ENCODE data around the gene WIPF1. TPM values are rescaled to one million over a fixed set of nuclear protein-coding genes. Genes with fewer than 3 reads are reported as not detected.
A peak's percentile ranks its signal among the peaks of the same experiment; 100 is the strongest.

The WIPF1 gene
- total RNA-seq, 1 donor from 2014 or later, result 20.4 TPM

GRCh38 chr2:174611854-174612253, 14.2 kb upstream of the WIPF1 start:
- Histone ChIP-seq H3K4me1 (peaks cover 72% of the 10 kb centered on the region), H3K27ac (no peak overlapping the region), H3K27me3 (no peaks in the 10 kb centered on the region), H3K4me3 (no peak overlapping the region), H3K36me3 (no peaks in the 10 kb centered on the region), H3K9me3 (no peaks in the 10 kb centered on the region)
- intact Hi-C loops (cut with DNase I), result no loop called here
- TF ChIP-seq POLR2AphosphoS5 (IDR thresholded peaks at IDR 0.05; ENCODE audit: insufficient read depth in 1 of 2, low read depth in 1 of 2) (no peak), POLR2A (IDR thresholded peaks at IDR 0.05) (no peak)
- TF ChIP-seq, protein P1, sequence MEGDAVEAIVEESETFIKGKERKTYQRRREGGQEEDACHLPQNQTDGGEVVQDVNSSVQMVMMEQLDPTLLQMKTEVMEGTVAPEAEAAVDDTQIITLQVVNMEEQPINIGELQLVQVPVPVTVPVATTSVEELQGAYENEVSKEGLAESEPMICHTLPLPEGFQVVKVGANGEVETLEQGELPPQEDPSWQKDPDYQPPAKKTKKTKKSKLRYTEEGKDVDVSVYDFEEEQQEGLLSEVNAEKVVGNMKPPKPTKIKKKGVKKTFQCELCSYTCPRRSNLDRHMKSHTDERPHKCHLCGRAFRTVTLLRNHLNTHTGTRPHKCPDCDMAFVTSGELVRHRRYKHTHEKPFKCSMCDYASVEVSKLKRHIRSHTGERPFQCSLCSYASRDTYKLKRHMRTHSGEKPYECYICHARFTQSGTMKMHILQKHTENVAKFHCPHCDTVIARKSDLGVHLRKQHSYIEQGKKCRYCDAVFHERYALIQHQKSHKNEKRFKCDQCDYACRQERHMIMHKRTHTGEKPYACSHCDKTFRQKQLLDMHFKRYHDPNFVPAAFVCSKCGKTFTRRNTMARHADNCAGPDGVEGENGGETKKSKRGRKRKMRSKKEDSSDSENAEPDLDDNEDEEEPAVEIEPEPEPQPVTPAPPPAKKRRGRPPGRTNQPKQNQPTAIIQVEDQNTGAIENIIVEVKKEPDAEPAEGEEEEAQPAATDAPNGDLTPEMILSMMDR (IDR thresholded peaks at IDR 0.05), result no peak
- DNase-seq (ENCODE audit: extremely low spot score in 2 of 2), result no peak

DNA sequence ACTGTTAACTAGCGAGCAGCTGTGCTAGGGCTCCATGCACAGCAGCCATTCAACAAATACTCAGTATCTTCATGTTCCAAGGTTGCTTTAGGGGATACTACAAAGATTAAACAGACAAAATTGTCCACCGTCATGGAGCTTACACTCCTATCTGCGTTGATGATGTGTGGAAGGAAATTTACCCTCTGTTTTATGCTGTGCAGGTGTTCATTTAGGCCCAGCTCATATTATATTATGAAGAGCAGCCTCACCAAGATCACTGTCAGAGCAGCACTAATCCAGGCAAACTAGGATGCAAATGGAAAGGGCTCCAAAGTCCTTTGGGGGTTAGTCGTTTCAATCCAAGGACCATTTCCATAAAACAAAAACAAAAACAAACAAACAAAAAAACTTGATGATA, 13.4 kb upstream of the WIPF1 start:
- no peaks in the 10 kb centered on the region for H3K9me3 ChIP-seq
- H3K4me1 ChIP-seq, result peaks cover 72% of the 10 kb centered on the region
- no peaks in the 10 kb centered on the region for H3K27me3 ChIP-seq
- TF ChIP-seq POLR2A (IDR thresholded peaks at IDR 0.05) (no peak), POLR2AphosphoS5 (IDR thresholded peaks at IDR 0.05; ENCODE audit: insufficient read depth in 1 of 2, low read depth in 1 of 2) (no peak)
- TF ChIP-seq, protein P1 (IDR thresholded peaks at IDR 0.05), result no peak
- intact Hi-C loops (cut with DNase I), result no loop called here
- no peaks in the 10 kb centered on the region for H3K36me3 ChIP-seq
- no peak overlapping the region for H3K4me3 ChIP-seq
- DNase-seq (ENCODE audit: extremely low spot score in 2 of 2), result no peak
- no peak overlapping the region for H3K27ac ChIP-seq

DNA sequence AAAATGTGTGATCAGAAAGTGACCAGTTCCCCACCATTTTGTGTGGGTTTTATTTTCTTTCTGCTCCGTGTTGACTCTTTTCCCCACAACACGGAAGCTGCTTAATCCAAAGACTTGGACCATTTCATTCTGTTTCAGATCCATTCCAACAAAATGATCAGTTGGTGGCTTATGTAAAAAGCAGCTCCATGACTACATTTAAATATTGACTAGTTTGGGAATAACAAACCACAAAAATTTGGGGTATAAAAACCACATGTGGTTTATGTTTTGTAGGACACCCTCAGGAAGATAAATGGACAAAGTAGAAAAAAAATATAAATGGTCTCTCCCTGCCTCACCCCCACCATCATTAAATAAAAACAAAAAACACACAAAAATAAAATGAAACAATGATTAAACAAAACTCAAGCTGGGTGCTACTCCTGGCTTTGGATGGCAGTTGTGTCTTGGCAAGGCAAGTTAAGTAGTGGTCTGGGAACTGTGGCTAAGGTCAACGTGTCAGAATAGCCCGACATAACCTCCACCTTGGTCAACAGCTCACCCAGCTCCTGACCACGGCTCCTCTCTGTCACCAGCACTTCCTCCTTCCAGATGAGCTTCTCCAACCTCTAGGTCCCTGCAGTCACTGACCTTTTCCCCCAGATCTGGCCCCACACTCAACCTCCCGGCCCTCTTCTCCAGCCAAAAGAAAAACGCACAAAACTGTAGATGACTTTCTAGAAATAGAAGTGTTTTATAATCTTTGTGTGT, 12.8 kb upstream of the WIPF1 start:
- no peaks in the 10 kb centered on the region for H3K9me3 ChIP-seq
- TF ChIP-seq, protein P1 (IDR thresholded peaks at IDR 0.05), result no peak
- TF ChIP-seq POLR2AphosphoS5 (IDR thresholded peaks at IDR 0.05; ENCODE audit: insufficient read depth in 1 of 2, low read depth in 1 of 2) (no peak), POLR2A (IDR thresholded peaks at IDR 0.05) (no peak)
- H3K36me3 ChIP-seq, result no peaks in the 10 kb centered on the region
- H3K27ac ChIP-seq, result peak overlapping the region; percentile 3
- DNase-seq (ENCODE audit: extremely low spot score in 2 of 2), result no peak
- H3K27me3 ChIP-seq, result no peaks in the 10 kb centered on the region
- intact Hi-C loops (cut with DNase I), result no loop called here
- H3K4me1 ChIP-seq, result peaks cover 72% of the 10 kb centered on the region
- H3K4me3 ChIP-seq, result no peak overlapping the region

DNA sequence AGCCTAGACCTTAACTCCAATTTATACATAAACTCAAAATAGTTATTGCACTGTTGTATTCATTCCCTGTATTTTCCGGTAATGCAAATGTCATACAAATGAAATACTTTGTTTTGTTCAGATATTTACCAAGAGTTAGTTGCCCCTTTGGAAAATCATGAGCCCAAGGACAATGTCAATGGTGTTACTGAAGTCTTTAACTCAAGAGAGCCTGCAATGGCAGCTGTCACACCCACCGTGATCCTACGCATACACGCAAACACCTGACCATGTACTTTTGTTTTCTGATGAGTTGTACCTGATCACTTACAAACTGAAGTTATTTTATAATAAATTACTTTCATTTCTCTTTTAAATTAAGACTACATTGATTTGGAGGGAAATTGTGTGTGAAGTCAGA, 11.7 kb upstream of the WIPF1 start:
- intact Hi-C loops (cut with DNase I), result no loop called here

DNA sequence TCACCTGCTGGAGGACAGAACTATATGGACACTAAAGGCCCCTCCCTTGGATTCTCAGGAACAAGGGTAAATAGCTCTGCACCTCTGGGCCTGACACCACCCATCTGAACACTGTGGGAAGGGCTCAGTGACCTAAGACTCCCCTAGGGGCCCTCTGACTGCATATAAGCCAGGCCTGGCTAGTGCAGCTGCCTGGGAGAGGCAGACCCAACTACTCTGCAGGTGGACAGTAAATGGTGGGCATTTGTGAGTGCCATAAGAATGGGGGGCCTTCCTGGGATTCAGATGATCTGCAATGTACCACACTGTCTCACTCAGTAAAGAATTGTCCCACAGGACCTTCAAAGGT, 11.2 kb upstream of the WIPF1 start:
- Histone ChIP-seq H3K4me3 (no peak overlapping the region), H3K27me3 (no peaks in the 10 kb centered on the region), H3K4me1 (peaks cover 63% of the 10 kb centered on the region), H3K9me3 (no peaks in the 10 kb centered on the region), H3K36me3 (no peaks in the 10 kb centered on the region), H3K27ac (no peak overlapping the region)
- intact Hi-C loops (cut with DNase I), result no loop called here
- no peak for DNase-seq (ENCODE audit: extremely low spot score in 2 of 2)
- TF ChIP-seq, protein P1 (IDR thresholded peaks at IDR 0.05), result no peak
- TF ChIP-seq POLR2AphosphoS5 (IDR thresholded peaks at IDR 0.05; ENCODE audit: insufficient read depth in 1 of 2, low read depth in 1 of 2), result no peak
- TF ChIP-seq POLR2A (IDR thresholded peaks at IDR 0.05), result no peak

More for the DNA sequence above, 11.7 kb upstream of the WIPF1 start:
- H3K4me1 ChIP-seq, result peaks cover 66% of the 10 kb centered on the region
- no peaks in the 10 kb centered on the region for H3K27me3 ChIP-seq
- no peak overlapping the region for H3K4me3 ChIP-seq
- TF ChIP-seq, protein P1 (IDR thresholded peaks at IDR 0.05), result no peak
- no peak for TF ChIP-seq POLR2A (IDR thresholded peaks at IDR 0.05)
- no peak for TF ChIP-seq POLR2AphosphoS5 (IDR thresholded peaks at IDR 0.05; ENCODE audit: insufficient read depth in 1 of 2, low read depth in 1 of 2)
- H3K9me3 ChIP-seq, result no peaks in the 10 kb centered on the region
- H3K36me3 ChIP-seq, result no peaks in the 10 kb centered on the region
- no peak for DNase-seq (ENCODE audit: extremely low spot score in 2 of 2)
- H3K27ac ChIP-seq, result no peak overlapping the region
